Measurements from ENCODE around the gene SCML1. TPM values are rescaled to one million over a fixed set of nuclear protein-coding genes. Genes with fewer than 3 reads are reported as not detected.

Gene SCML1, protein sequence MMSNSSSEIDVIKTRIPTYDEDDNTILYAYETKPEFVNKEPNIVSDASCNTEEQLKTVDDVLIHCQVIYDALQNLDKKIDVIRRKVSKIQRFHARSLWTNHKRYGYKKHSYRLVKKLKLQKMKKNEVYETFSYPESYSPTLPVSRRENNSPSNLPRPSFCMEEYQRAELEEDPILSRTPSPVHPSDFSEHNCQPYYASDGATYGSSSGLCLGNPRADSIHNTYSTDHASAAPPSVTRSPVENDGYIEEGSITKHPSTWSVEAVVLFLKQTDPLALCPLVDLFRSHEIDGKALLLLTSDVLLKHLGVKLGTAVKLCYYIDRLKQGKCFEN
- polyA plus RNA-seq (2013, experiment 1 of 2) = 3.7 TPM
- 3.9 TPM for polyA plus RNA-seq (2013, experiment 2 of 2)

DNA sequence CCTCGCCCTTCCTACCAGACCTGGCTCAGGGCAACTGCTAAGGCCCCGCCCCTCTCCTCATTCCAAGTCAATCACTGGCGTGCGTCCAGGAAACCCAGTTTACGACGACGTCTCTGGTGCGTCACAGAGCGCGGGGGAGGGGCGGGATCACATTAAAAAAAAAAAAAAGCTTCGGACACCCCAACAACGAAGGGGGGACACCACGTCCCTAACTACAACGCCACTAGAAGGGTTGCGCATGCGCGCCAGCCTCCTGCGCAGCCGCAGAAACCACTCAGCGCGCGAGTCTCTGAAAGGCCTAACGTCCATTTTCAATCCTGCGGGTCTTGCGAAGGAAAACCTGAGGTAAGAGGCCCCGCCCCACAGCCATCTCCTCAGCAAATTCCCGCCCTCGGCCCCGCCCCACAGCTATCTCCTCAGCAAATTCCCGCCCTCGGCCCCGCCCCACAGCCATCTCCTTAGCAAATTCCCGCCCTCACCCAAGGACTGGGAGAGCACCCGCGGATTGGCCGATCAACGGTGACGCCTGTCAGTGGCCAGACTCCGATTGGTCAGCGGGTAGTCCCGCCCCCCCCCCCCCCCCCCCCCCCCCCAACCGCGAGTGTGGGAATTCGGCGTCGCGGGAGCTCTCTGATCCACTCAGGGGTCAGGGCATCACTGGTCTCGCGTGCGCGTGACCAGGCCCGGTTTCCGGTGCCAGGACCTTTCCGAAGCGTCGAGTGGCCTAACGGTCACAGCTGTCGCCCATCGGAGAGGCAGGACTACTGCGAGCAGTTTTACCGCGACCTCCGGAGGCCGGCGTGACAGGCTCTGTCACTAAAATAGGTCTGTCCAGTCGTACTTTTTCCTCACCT, at the start of gene SCML1:
Gene SCML1 (plus strand): TSS at position 638 of the 854 bp plus-strand sequence. CDS start 6,694 bp downstream, outside the sequence.
- H4K5ac ChIP-seq (ENCODE audit: low read length) = no peak within 1 kb of the TSS
- H3K27ac ChIP-seq (ENCODE audit: low read depth, low read length) = no peak within 1 kb of the TSS
- whole genome bisulfite sequencing (ENCODE audit: extremely low coverage, insufficient coverage, low lambda C conversion rate) = no CpG with 5 or more reads among the region's 67 CpGs

DNA sequence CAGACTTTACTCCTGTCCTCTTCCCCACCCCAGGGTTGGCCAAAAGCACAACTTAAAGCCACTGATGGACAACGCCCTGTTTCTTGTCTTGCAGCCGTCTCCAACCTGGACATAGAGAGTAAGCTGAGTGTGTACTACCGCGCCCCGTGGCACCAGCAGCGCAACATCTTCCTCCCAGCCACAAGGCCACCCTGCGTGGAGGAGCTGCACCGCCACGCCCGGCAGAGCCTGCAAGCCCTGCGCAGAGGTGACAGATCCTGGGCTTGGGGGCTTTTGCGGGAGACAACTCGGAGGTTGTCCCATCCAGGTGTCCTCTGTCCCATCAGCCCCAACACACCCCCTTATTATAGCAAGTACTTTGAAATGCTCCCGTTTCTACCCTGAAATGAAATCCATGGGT, 49.6 kb upstream of the SCML1 start:
- Histone ChIP-seq H4K8ac (ENCODE audit: low read depth, low read length) (no peak overlapping the region), H3K79me1 (ENCODE audit: low read length) (no peaks in the 10 kb centered on the region), H3K4me1 (ENCODE audit: control insufficient read depth, low read depth, low read length) (no peaks in the 10 kb centered on the region), H2BK120ac (ENCODE audit: low read depth, low read length) (no peak overlapping the region), H3K4me2 (ENCODE audit: low read length) (no peak overlapping the region), H3K4me3 (ENCODE audit: low read length) (no peak overlapping the region), H3K9ac (ENCODE audit: low read length) (no peak overlapping the region), H3K36me3 (ENCODE audit: control insufficient read depth, insufficient read depth, low read length) (no peaks in the 10 kb centered on the region), H2BK15ac (replicated peaks; ENCODE audit: low read depth) (no peak overlapping the region), H3K18ac (ENCODE audit: low read length) (no peak overlapping the region), H4K5ac (ENCODE audit: low read length) (no peak overlapping the region), H3K27me3 (ENCODE audit: insufficient read depth, low read length, poor library complexity) (no peaks in the 10 kb centered on the region), H2AK5ac (ENCODE audit: low read length) (no peak overlapping the region), H3K56ac (ENCODE audit: low read length) (no peak overlapping the region), H3K27ac (ENCODE audit: low read depth, low read length) (no peak overlapping the region), H2BK5ac (ENCODE audit: low read length) (no peak overlapping the region), H3K23ac (ENCODE audit: low read length) (no peak overlapping the region), H3K79me2 (ENCODE audit: control insufficient read depth, insufficient read depth, low read length) (no peaks in the 10 kb centered on the region), H3K4ac (ENCODE audit: low read depth, low read length) (no peak overlapping the region)
- WGBS (ENCODE audit: extremely low coverage, insufficient coverage, low lambda C conversion rate) = no CpG with 5 or more reads among the region's 14 CpGs
- DNase-seq = no peak

More for the DNA sequence above, at the start of gene SCML1:
- Histone ChIP-seq H3K18ac (ENCODE audit: low read length) (peak within 1 kb of the TSS; percentile 51), H2BK5ac (ENCODE audit: low read length) (no peak within 1 kb of the TSS), H3K23ac (ENCODE audit: low read length) (no peak within 1 kb of the TSS), H3K4me1 (ENCODE audit: control insufficient read depth, low read depth, low read length) (no peaks in the 10 kb centered on the region), H3K79me2 (ENCODE audit: control insufficient read depth, insufficient read depth, low read length) (no peaks in the 10 kb centered on the region), H3K79me1 (ENCODE audit: low read length) (no peaks in the 10 kb centered on the region), H3K56ac (ENCODE audit: low read length) (peak within 1 kb of the TSS; percentile 67), H4K8ac (ENCODE audit: low read depth, low read length) (no peak within 1 kb of the TSS), H3K4me2 (ENCODE audit: low read length) (peak within 1 kb of the TSS; percentile 62), H3K9ac (ENCODE audit: low read length) (peak within 1 kb of the TSS; percentile 36), H2BK120ac (ENCODE audit: low read depth, low read length) (no peak within 1 kb of the TSS), H3K27me3 (ENCODE audit: insufficient read depth, low read length, poor library complexity) (no peaks in the 10 kb centered on the region), H2AK5ac (ENCODE audit: low read length) (no peak within 1 kb of the TSS), H3K4me3 (ENCODE audit: low read length) (no peak within 1 kb of the TSS), H3K36me3 (ENCODE audit: control insufficient read depth, insufficient read depth, low read length) (no peaks in the 10 kb centered on the region), H2BK15ac (replicated peaks; ENCODE audit: low read depth) (no peak within 1 kb of the TSS), H3K4ac (ENCODE audit: low read depth, low read length) (no peak within 1 kb of the TSS)
- peak; percentile 97 for DNase-seq

DNA sequence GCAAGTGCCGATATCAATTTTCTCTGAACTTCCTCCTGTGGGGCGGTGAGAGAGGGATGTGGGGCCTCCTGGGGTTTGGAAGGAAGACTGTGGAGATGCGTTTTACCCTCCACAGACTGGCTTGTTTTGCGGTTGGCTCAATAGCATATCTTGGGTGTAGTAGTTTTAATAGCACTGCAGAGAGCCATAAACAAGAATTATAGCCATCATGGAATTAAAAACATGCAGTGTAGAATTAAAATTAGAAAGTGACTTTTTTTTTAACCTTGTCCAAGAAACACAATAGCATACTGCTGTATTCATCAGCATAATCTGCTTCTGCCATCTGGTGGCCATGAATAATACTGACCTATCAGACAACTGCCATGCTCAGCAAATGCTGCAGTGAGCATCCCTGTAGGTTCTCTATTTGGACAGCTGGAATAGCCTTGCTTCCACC, 47.3 kb upstream of the SCML1 start:
- DNase-seq = peak; percentile 49
- no peaks in the 10 kb centered on the region for H3K27me3 ChIP-seq (ENCODE audit: insufficient read depth, low read length, poor library complexity)
- no peak overlapping the region for H3K56ac ChIP-seq (ENCODE audit: low read length)
- H3K79me2 ChIP-seq (ENCODE audit: control insufficient read depth, insufficient read depth, low read length) = no peaks in the 10 kb centered on the region
- H3K4me3 ChIP-seq (ENCODE audit: low read length) = no peak overlapping the region
- no peak overlapping the region for H3K4ac ChIP-seq (ENCODE audit: low read depth, low read length)
- H3K9ac ChIP-seq (ENCODE audit: low read length) = no peak overlapping the region
- no peak overlapping the region for H2AK5ac ChIP-seq (ENCODE audit: low read length)
- H2BK15ac ChIP-seq (replicated peaks; ENCODE audit: low read depth) = no peak overlapping the region
- H4K8ac ChIP-seq (ENCODE audit: low read depth, low read length) = no peak overlapping the region
- H3K79me1 ChIP-seq (ENCODE audit: low read length) = no peaks in the 10 kb centered on the region
- H3K23ac ChIP-seq (ENCODE audit: low read length) = no peak overlapping the region
- no peak overlapping the region for H3K27ac ChIP-seq (ENCODE audit: low read depth, low read length)
- H3K4me2 ChIP-seq (ENCODE audit: low read length) = no peak overlapping the region
- no CpG with 5 or more reads among the region's 4 CpGs for WGBS (ENCODE audit: extremely low coverage, insufficient coverage, low lambda C conversion rate)
- H2BK5ac ChIP-seq (ENCODE audit: low read length) = no peak overlapping the region
- H2BK120ac ChIP-seq (ENCODE audit: low read depth, low read length) = no peak overlapping the region
- no peaks in the 10 kb centered on the region for H3K4me1 ChIP-seq (ENCODE audit: control insufficient read depth, low read depth, low read length)
- H4K5ac ChIP-seq (ENCODE audit: low read length) = no peak overlapping the region
- no peaks in the 10 kb centered on the region for H3K36me3 ChIP-seq (ENCODE audit: control insufficient read depth, insufficient read depth, low read length)
- H3K18ac ChIP-seq (ENCODE audit: low read length) = no peak overlapping the region

DNA sequence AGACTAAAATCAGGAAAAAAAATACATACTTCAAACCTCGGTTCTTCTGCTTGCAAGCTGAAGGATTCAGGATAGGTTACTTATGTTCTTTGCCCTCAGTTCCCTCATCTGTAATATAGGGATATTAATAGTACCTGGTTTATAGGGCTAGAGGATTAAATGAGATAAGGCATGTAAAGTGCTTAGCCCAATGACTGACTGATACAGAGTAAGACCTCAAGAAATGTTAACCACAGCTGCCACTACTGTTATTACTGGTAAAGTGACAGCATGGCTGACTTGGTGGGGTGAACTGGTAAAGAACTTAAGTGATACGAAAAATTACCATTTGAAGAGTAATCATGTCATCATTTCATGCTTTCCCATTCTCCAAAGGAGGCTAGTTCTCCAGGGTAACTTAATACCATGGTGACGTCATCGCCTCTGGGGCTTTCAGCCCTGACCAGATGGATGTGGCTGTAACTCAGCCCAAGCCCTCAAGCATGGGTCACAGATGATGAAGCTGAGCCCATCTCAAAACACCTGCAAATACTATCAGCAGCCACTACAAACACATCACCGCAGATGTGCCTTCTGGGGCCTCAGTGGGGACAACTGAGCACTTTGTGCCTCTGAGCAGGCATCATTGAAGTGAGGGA, 44.5 kb upstream of the SCML1 start:
- H3K36me3 ChIP-seq (ENCODE audit: control insufficient read depth, insufficient read depth, low read length) = no peaks in the 10 kb centered on the region
- WGBS (ENCODE audit: extremely low coverage, insufficient coverage, low lambda C conversion rate) = no CpG with 5 or more reads among the region's 5 CpGs
- H3K9ac ChIP-seq (ENCODE audit: low read length) = no peak overlapping the region
- H3K79me2 ChIP-seq (ENCODE audit: control insufficient read depth, insufficient read depth, low read length) = no peaks in the 10 kb centered on the region
- no peak overlapping the region for H3K4me3 ChIP-seq (ENCODE audit: low read length)
- no peak overlapping the region for H2BK120ac ChIP-seq (ENCODE audit: low read depth, low read length)
- H3K79me1 ChIP-seq (ENCODE audit: low read length) = no peaks in the 10 kb centered on the region
- no peaks in the 10 kb centered on the region for H3K27me3 ChIP-seq (ENCODE audit: insufficient read depth, low read length, poor library complexity)
- H3K18ac ChIP-seq (ENCODE audit: low read length) = no peak overlapping the region
- no peak overlapping the region for H3K23ac ChIP-seq (ENCODE audit: low read length)
- H3K4me1 ChIP-seq (ENCODE audit: control insufficient read depth, low read depth, low read length) = no peaks in the 10 kb centered on the region
- H2BK5ac ChIP-seq (ENCODE audit: low read length) = no peak overlapping the region
- H4K5ac ChIP-seq (ENCODE audit: low read length) = no peak overlapping the region
- no peak overlapping the region for H2AK5ac ChIP-seq (ENCODE audit: low read length)
- H3K4me2 ChIP-seq (ENCODE audit: low read length) = no peak overlapping the region
- no peak overlapping the region for H3K56ac ChIP-seq (ENCODE audit: low read length)
- DNase-seq = peak; percentile 59
- no peak overlapping the region for H3K27ac ChIP-seq (ENCODE audit: low read depth, low read length)
- H3K4ac ChIP-seq (ENCODE audit: low read depth, low read length) = no peak overlapping the region
- no peak overlapping the region for H4K8ac ChIP-seq (ENCODE audit: low read depth, low read length)
- H2BK15ac ChIP-seq (replicated peaks; ENCODE audit: low read depth) = no peak overlapping the region

DNA sequence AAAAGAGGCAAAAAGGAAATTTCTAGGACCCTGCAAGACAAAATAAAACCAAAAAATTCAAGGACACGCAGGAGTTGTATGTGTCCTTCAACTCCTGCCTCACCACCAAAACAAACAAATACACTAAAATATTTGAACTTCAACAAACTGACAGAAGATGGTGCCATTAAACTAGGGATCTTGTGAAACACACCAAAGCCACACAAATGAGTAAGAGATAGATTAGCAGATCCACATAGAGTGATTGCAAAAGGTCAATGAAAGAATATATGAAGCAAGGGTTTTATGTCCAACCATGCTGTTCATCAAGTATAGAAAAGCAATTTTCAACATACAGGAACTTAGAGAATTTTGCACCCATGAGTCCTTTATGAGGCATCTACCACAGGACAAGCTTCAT, 40.1 kb upstream of the SCML1 start:
- no peak overlapping the region for H3K4me3 ChIP-seq (ENCODE audit: low read length)
- H3K18ac ChIP-seq (ENCODE audit: low read length) = no peak overlapping the region
- no peak overlapping the region for H3K56ac ChIP-seq (ENCODE audit: low read length)
- H2BK5ac ChIP-seq (ENCODE audit: low read length) = no peak overlapping the region
- H3K79me2 ChIP-seq (ENCODE audit: control insufficient read depth, insufficient read depth, low read length) = no peaks in the 10 kb centered on the region
- H3K4me2 ChIP-seq (ENCODE audit: low read length) = no peak overlapping the region
- WGBS (ENCODE audit: extremely low coverage, insufficient coverage, low lambda C conversion rate) = no CpG with 5 or more reads among the region's 1 CpG
- no peak overlapping the region for H4K8ac ChIP-seq (ENCODE audit: low read depth, low read length)
- no peaks in the 10 kb centered on the region for H3K36me3 ChIP-seq (ENCODE audit: control insufficient read depth, insufficient read depth, low read length)
- no peak overlapping the region for H2AK5ac ChIP-seq (ENCODE audit: low read length)
- H3K27me3 ChIP-seq (ENCODE audit: insufficient read depth, low read length, poor library complexity) = no peaks in the 10 kb centered on the region
- no peak overlapping the region for H4K5ac ChIP-seq (ENCODE audit: low read length)
- no peak overlapping the region for H3K27ac ChIP-seq (ENCODE audit: low read depth, low read length)
- no peak overlapping the region for H3K23ac ChIP-seq (ENCODE audit: low read length)
- no peak overlapping the region for H3K9ac ChIP-seq (ENCODE audit: low read length)
- H2BK120ac ChIP-seq (ENCODE audit: low read depth, low read length) = no peak overlapping the region
- H3K4me1 ChIP-seq (ENCODE audit: control insufficient read depth, low read depth, low read length) = no peaks in the 10 kb centered on the region
- no peak overlapping the region for H3K4ac ChIP-seq (ENCODE audit: low read depth, low read length)
- no peaks in the 10 kb centered on the region for H3K79me1 ChIP-seq (ENCODE audit: low read length)
- DNase-seq = no peak
- H2BK15ac ChIP-seq (replicated peaks; ENCODE audit: low read depth) = no peak overlapping the region
